Nephron (organoid): ENCODE data around the gene SLC5A4.
"Not testable (repeated sequence)": the region's sequence is repeated elsewhere in the genome, so short reads cannot be mapped to it uniquely, and the experiment has no call there.

Experiments used
- H3K27ac Mint-ChIP-seq, 3 experiments: 2 replicates each; pipeline ENCODE4 v1.8.0; 2020; ENCODE audit warnings: mixed read lengths in 3 of 3, mild to moderate bottlenecking in 2 of 3, moderate library complexity in 1 of 3
- H3K27me3 Mint-ChIP-seq: 2 replicates; pipeline ENCODE4 v1.8.0; 2021; ENCODE audit warnings: low read depth, mild to moderate bottlenecking, moderate library complexity, mixed read lengths
- H3K36me3 Mint-ChIP-seq: 2 replicates; pipeline ENCODE4 v1.8.0; 2020; ENCODE audit warnings: low read depth, mixed read lengths
- H3K4me1 Mint-ChIP-seq: 2 replicates; pipeline ENCODE4 v1.8.0; 2020; ENCODE audit warnings: mixed read lengths
- H3K4me3 Mint-ChIP-seq, 3 experiments: 2 replicates each; pipeline ENCODE4 v1.8.0; 2020; ENCODE audit warnings: mild to moderate bottlenecking in 3 of 3, mixed read lengths in 3 of 3, moderate library complexity in 2 of 3
- H3K9me3 Mint-ChIP-seq: 2 replicates; pipeline ENCODE4 v1.8.0; 2020; ENCODE audit warnings: mixed read lengths
- CTCF ChIP-seq, 3 experiments: fragments of 200-600 bp; sonication (generic); IDR thresholded peaks; one replicate each; pipeline ENCODE4 v1.5.0; 2021; ENCODE audit warnings: antibody characterized with exemption in 3 of 3; ENCODE audit not compliant: unreplicated experiment in 3 of 3

Gene SLC5A4

DNA sequence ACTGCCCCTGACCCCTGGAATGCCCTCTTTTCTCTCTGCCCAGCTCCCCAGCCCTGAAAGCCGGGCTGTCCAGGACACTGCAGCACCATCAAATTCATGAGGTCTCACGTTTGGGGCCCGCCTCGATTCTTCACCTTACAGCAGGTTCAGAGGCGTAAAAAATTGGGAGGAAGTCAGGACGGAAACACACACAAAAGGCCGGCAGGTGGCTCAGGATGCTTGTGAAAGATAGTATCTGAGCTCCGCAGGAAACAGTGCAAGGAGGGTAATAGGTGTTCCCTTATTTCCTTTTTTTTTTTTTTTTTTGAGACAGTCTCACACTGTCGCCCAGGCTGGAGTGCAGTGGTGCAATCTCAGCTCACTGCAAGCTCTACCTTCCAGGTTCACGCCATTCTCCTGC lies 54.4 kb downstream of the SLC5A4 start:
- Mint-ChIP-seq H3K4me1 (peaks cover 11% of the 10 kb centered on the region), H3K27me3 (peaks cover 64% of the 10 kb centered on the region), H3K36me3 (no peaks in the 10 kb centered on the region), H3K4me3 (no peak overlapping the region), H3K27ac (no peak overlapping the region), H3K9me3 (no peaks in the 10 kb centered on the region)
- TF ChIP-seq CTCF (IDR thresholded peaks at IDR 0.05; ENCODE audit: unreplicated experiment in 3 of 3): no peak

GRCh38 chr22:32199961-32200360 lies 55.2 kb downstream of the SLC5A4 start:
- peaks cover 8% of the 10 kb centered on the region for H3K4me1 Mint-ChIP-seq
- no peak overlapping the region for H3K4me3 Mint-ChIP-seq
- no peak for TF ChIP-seq CTCF (IDR thresholded peaks at IDR 0.05; ENCODE audit: unreplicated experiment in 3 of 3)
- no peak overlapping the region for H3K27ac Mint-ChIP-seq
- no peaks in the 10 kb centered on the region for H3K9me3 Mint-ChIP-seq
- H3K27me3 Mint-ChIP-seq: peaks cover 60% of the 10 kb centered on the region
- H3K36me3 Mint-ChIP-seq: no peaks in the 10 kb centered on the region

- peaks cover 54% of the 10 kb centered on the region for H3K27me3 Mint-ChIP-seq
- peaks cover 2% of the 10 kb centered on the region for H3K4me1 Mint-ChIP-seq
- TF ChIP-seq CTCF (IDR thresholded peaks at IDR 0.05; ENCODE audit: unreplicated experiment in 3 of 3): no peak
- no peaks in the 10 kb centered on the region for H3K36me3 Mint-ChIP-seq
- H3K9me3 Mint-ChIP-seq: no peaks in the 10 kb centered on the region
- no peak overlapping the region for H3K27ac Mint-ChIP-seq
- H3K4me3 Mint-ChIP-seq: no peak overlapping the region
Measured at GRCh38 chr22:32199341-32199740, 55.8 kb downstream of the SLC5A4 start.

DNA sequence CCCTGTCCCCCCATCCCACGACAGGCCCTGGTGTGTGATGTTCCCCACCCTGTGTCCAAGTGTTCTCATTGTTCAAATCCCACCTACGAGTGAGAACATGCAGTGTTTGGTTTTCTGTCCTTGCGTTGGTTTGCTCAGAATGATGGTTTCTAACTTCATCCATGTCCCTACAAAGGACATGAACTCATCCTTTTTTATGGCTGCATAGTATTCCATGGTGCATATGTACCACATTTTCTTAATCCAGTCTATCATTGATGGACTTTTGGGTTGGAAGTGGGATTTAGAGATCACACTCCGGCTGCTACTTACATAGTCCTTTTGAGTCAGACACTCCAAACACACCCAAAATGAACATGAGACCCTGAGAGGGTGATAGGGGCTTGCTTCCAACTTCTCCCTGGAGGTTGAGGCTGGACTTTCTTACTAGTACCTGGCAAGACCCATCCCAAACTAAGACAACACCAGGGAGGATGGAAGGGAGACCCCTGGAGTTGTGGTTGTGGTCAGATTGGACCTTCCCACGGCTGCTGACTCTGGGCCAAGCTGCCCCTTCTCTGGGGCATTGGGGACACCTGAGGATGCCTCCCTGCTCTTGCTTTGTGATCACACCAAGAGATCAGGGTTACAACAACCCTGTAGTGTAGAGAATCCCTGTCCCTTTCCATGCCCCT lies 57.5 kb downstream of the SLC5A4 start:
- not testable (repeated sequence) for H3K4me1 Mint-ChIP-seq, H3K9me3 Mint-ChIP-seq, H3K36me3 Mint-ChIP-seq, H3K27ac Mint-ChIP-seq, H3K4me3 Mint-ChIP-seq
- H3K27me3 Mint-ChIP-seq: peaks cover 49% of the 10 kb centered on the region

GRCh38 chr22:32195900-32196299 lies 59.2 kb downstream of the SLC5A4 start:
- not testable (repeated sequence) for H3K4me3 Mint-ChIP-seq, H3K4me1 Mint-ChIP-seq, H3K36me3 Mint-ChIP-seq, H3K9me3 Mint-ChIP-seq
- peaks cover 44% of the 10 kb centered on the region for H3K27me3 Mint-ChIP-seq
- H3K27ac Mint-ChIP-seq: peak overlapping the region in 1 of 3 experiments; percentile 83

- H3K4me3 Mint-ChIP-seq, H3K27ac Mint-ChIP-seq, H3K36me3 Mint-ChIP-seq, H3K9me3 Mint-ChIP-seq, H3K4me1 Mint-ChIP-seq: not testable (repeated sequence)
- H3K27me3 Mint-ChIP-seq: peaks cover 34% of the 10 kb centered on the region
Measured at GRCh38 chr22:32193346-32193745, 61.8 kb downstream of the SLC5A4 start.

DNA sequence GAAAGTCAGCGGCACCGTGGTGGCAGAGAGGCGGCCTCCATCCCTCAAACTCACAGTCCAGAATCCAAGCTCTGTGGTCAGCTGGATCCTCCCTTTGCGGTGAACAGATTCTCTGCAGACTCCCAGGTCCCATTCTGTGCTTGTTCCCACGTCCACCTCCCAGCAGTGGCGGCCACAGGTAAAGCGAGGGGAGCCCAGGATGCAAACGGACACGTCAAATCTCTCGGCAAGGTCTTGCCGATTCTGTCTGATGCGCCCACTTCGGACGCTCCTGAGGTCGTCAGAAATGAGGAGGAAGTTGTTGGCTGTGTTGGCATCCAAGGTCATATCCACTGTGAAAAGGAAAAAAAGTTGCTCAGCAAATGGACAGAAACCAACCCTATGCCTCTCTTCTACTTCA lies 64.1 kb downstream of the SLC5A4 start:
- not testable (repeated sequence) for H3K36me3 Mint-ChIP-seq, H3K9me3 Mint-ChIP-seq, H3K4me3 Mint-ChIP-seq, H3K4me1 Mint-ChIP-seq, H3K27ac Mint-ChIP-seq
- peaks cover 33% of the 10 kb centered on the region for H3K27me3 Mint-ChIP-seq

DNA sequence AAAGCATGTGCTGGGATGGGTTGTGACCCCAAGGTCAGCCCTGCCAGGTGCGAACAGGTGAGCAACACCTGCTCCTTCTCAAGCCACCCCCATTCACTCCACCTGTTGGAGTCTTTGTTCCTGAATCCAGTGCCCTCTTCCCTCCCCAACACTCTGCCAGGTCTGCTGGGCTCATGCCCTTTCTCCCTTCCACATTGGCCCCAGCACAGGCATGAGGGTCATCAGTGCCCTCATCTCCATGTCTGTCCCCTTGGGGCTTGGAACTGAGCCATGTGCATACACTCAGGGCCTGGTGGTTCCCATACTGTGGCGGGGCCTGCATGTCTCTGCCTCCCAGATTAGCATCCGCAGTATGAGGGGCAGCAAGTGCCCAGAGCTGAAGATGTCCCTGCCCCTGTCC lies 69.3 kb downstream of the SLC5A4 start:
- Mint-ChIP-seq H3K27me3 (peaks cover 23% of the 10 kb centered on the region), H3K4me1 (no peaks in the 10 kb centered on the region), H3K36me3 (no peaks in the 10 kb centered on the region), H3K9me3 (no peaks in the 10 kb centered on the region), H3K4me3 (no peak overlapping the region), H3K27ac (no peak overlapping the region)
- no peak for TF ChIP-seq CTCF (IDR thresholded peaks at IDR 0.05; ENCODE audit: unreplicated experiment in 3 of 3)
